ENCODE data around the gene IPCEF1.
A peak's percentile ranks its signal among the peaks of the same experiment; 100 is the strongest.

IPCEF1 gene

GRCh38 chr6:154243793-154244750 is 112.5 kb downstream of the IPCEF1 start:
- DNase-seq = no peak

GRCh38 chr6:154242617-154243357 is 113.8 kb downstream of the IPCEF1 start:
- DNase-seq = no peak

GRCh38 chr6:154241581-154241980 is 115.0 kb downstream of the IPCEF1 start:
- DNase-seq = no peak

GRCh38 chr6:154241061-154241460 is 115.5 kb downstream of the IPCEF1 start:
- DNase-seq = peak; percentile 11

- DNase-seq = peak; percentile 12
Observed at GRCh38 chr6:154239392-154239791, 117.2 kb downstream of the IPCEF1 start.

GRCh38 chr6:154238831-154239230 is 117.8 kb downstream of the IPCEF1 start:
- DNase-seq = no peak

- DNase-seq = no peak
Observed at GRCh38 chr6:154236646-154237301, 119.8 kb downstream of the IPCEF1 start.

GRCh38 chr6:154234019-154234772 is 122.4 kb downstream of the IPCEF1 start:
- no peak for DNase-seq

- no peak for DNase-seq
Observed at GRCh38 chr6:154233383-154233782, 123.2 kb downstream of the IPCEF1 start.

- no peak for DNase-seq
Observed at GRCh38 chr6:154232013-154232910, 124.3 kb downstream of the IPCEF1 start.

- DNase-seq = no peak
Observed at GRCh38 chr6:154230910-154231595, 125.5 kb downstream of the IPCEF1 start.

GRCh38 chr6:154230393-154230792 is 126.2 kb downstream of the IPCEF1 start:
- DNase-seq = no peak

GRCh38 chr6:154229786-154230185 is 126.8 kb downstream of the IPCEF1 start:
- DNase-seq = peak; percentile 74

- no peak for DNase-seq
Observed at GRCh38 chr6:154228521-154228905, 128.1 kb downstream of the IPCEF1 start.

- no peak for DNase-seq
Observed at GRCh38 chr6:154227862-154228520, 128.6 kb downstream of the IPCEF1 start.

GRCh38 chr6:154226461-154226860 is 130.1 kb downstream of the IPCEF1 start:
- no peak for DNase-seq

GRCh38 chr6:154223296-154223695 is 133.3 kb downstream of the IPCEF1 start:
- no peak for DNase-seq

GRCh38 chr6:154222716-154223115 is 133.9 kb downstream of the IPCEF1 start:
- no peak for DNase-seq

- no peak for DNase-seq
Observed at GRCh38 chr6:154219250-154219649, 137.4 kb downstream of the IPCEF1 start.

- DNase-seq = no peak
Observed at GRCh38 chr6:154218787-154219186, 137.8 kb downstream of the IPCEF1 start.
